Pancreas (tissue), 10 donors: ENCODE data around the gene PALLD. TPM values are rescaled to one million over a fixed set of nuclear protein-coding genes. Genes with fewer than 3 reads are reported as not detected.
A peak's percentile ranks its signal among the peaks of the same experiment; 100 is the strongest.

Source experiments
- ATAC-seq, 4 donors: fragments of 200-7000 bp; cut with Tn5 transposase; one replicate each; pipeline versions ENCODE4 v1.8.0 to v1.9.1; 2020; ENCODE audit warnings: mild to moderate bottlenecking in 4 of 4, moderate library complexity in 4 of 4
- DNase-seq, 6 donors: peaks; one replicate each; pipeline ENCODE4 v3.0.0-alpha.2; 2020
- FAIRE-seq: peaks from 2 replicates; lab custom pipeline; 2012; peaks lifted over from hg19 to GRCh38; lab: Jason Lieb, UNC
- H3K27ac ChIP-seq, 4 donors: fragments of 200-600 bp; sonication (generic); 1 replicate in 3 of 4; 2 replicates in 1 of 4; pipeline versions ENCODE4 v1.5.0 to v1.8.0; 2020
- H3K27me3 ChIP-seq, 4 donors: fragments of 200-600 bp; one replicate each; pipeline ENCODE4 v1.8.0; 2021
- H3K36me3 ChIP-seq, 3 donors: fragments of 200-600 bp; sonication (generic) in 1 of 3; one replicate each; pipeline versions ENCODE4 v1.5.0 to v1.8.0; 2020 to 2021
- H3K4me1 ChIP-seq, 3 donors: fragments of 200-600 bp; one replicate each; pipeline ENCODE4 v1.8.0; 2021
- H3K4me3 ChIP-seq, 4 donors: fragments of 200-600 bp; sonication (generic) in 2 of 4; one replicate each; pipeline versions ENCODE4 v1.5.0 to v1.8.0; 2020 to 2021
- H3K9me3 ChIP-seq, 4 donors: fragments of 200-600 bp; one replicate each; pipeline ENCODE4 v1.8.0; 2021
- CTCF ChIP-seq, 4 donors: fragments of 200-600 bp; sonication (generic) in 3 of 4; IDR thresholded peaks; one replicate each; pipeline versions ENCODE4 v1.5.0 to v1.8.0; 2021; ENCODE audit warnings: antibody characterized with exemption in 4 of 4
- WGBS, 2 donors: extraction: QIAGEN DNeasy Blood & Tissue Kit; methylation state at CpG; one replicate each; pipeline ENCODE4 v1.1.7; 2013; 5-methylcytosine and 5-hydroxymethylcytosine counted together
- intact Hi-C, 3 donors: fragments of 100-400 bp; cut with DNase I; formaldehyde crosslinking; loops; one replicate each; pipeline versions ENCODE4 v1.11.1 to v1.14.2; 2022
- polyA plus RNA-seq, 2 donors: library from polyadenylated mRNA; stranded (reverse); fragments of 200-250 nt; gene quantifications; one replicate each; pipeline ENCODE4 v1.2.3, GENCODE V29; 2013
- total RNA-seq, 6 donors: library from RNA; stranded (reverse); fragmentation: NEBNext Ultra II Directional in 4 of 6; extraction: Animal tissue kit (Norgen Biotek cat#: 25700) in 4 of 6; gene quantifications; one replicate each; pipeline versions ENCODE4 v1.2.1 to v1.2.4, GENCODE V29; 2021 to 2023
- donor health status: healthy with polysubstance abuse.
- donor health status: DM: no; HTN: no; CAD: no; lungs with moderate emphysema.
- donor health status: DM: no; HTN: no; CAD: no.
- donor health status: control.
- donor health status: control.
- donor health status: Bipolar disorder and iron deficiency.
- donor health status: DM: yes; HTN: yes; CAD: no.
- donor health status: DM: no; HTN: no; CAD: no.
- donor health status: DM: no; HTN: no; CAD: no.
- donor health status: DM: yes; HTN: yes; CAD: no.

Gene PALLD
- total and polyA plus RNA-seq, 8 donors = 4.4 to 44.2 (median 14.1) TPM

GRCh38 chr4:168734703-168735678 is 238.1 kb downstream of the PALLD start:
- no peak for FAIRE-seq
- intact Hi-C loops = no loop called here

GRCh38 chr4:168735735-168736134 is 238.9 kb downstream of the PALLD start:
- Histone ChIP-seq H3K27me3 (no peaks in the 10 kb centered on the region), H3K27ac (no peak overlapping the region), H3K4me1 (no peaks in the 10 kb centered on the region), H3K9me3 (no peaks in the 10 kb centered on the region), H3K4me3 (no peak overlapping the region), H3K36me3 (no peaks in the 10 kb centered on the region)
- 72 to 75% methylated on average over 3 of the region's 3 CpGs for WGBS, 2 donors
- DNase-seq (no peak), FAIRE-seq (no peak), ATAC-seq (no peak)
- intact Hi-C loops = no loop called here
- no peak for TF ChIP-seq CTCF (IDR thresholded peaks at IDR 0.05)

More at GRCh38 chr4:168734703-168735678, 238.1 kb downstream of the PALLD start:
- ATAC-seq (no peak), DNase-seq (no peak)
- Histone ChIP-seq H3K4me3 (no peak overlapping the region), H3K27ac (no peak overlapping the region), H3K9me3 (no peaks in the 10 kb centered on the region), H3K4me1 (no peaks in the 10 kb centered on the region), H3K27me3 (no peaks in the 10 kb centered on the region), H3K36me3 (no peaks in the 10 kb centered on the region)
- 76 to 80% methylated on average over 11 of the region's 11 CpGs for WGBS, 2 donors
- no peak for TF ChIP-seq CTCF (IDR thresholded peaks at IDR 0.05)

- Histone ChIP-seq H3K4me1 (no peaks in the 10 kb centered on the region), H3K36me3 (no peaks in the 10 kb centered on the region), H3K27me3 (no peaks in the 10 kb centered on the region), H3K4me3 (no peak overlapping the region), H3K9me3 (no peaks in the 10 kb centered on the region), H3K27ac (no peak overlapping the region)
- FAIRE-seq (no peak), DNase-seq (no peak), ATAC-seq (no peak)
- intact Hi-C loops = no loop called here
- TF ChIP-seq CTCF (IDR thresholded peaks at IDR 0.05) = no peak
- WGBS, 2 donors = 47 to 58% methylated on average over 7 of the region's 7 CpGs
Measured at GRCh38 chr4:168736860-168737805, 240.3 kb downstream of the PALLD start.

- 76 to 82% methylated on average over 4 of the region's 4 CpGs for WGBS, 2 donors
- H3K9me3 ChIP-seq = no peaks in the 10 kb centered on the region
- DNase-seq = no peak
- intact Hi-C loops = no loop called here
- no peak overlapping the region for H3K27ac ChIP-seq
- no peak overlapping the region for H3K4me3 ChIP-seq
- no peaks in the 10 kb centered on the region for H3K4me1 ChIP-seq
- FAIRE-seq = no peak
- peak in 1 of 4 donors; percentile 37 for ATAC-seq
- H3K36me3 ChIP-seq = no peaks in the 10 kb centered on the region
- TF ChIP-seq CTCF (IDR thresholded peaks at IDR 0.05) = no peak
- no peaks in the 10 kb centered on the region for H3K27me3 ChIP-seq
Measured at GRCh38 chr4:168737806-168738172, 240.9 kb downstream of the PALLD start.
